OCI-LY7 (cell line): ENCODE data around the gene AKAP12.

Experiments
- CTCF ChIP-seq: fragments of 200-600 bp; sonication (generic); conservative IDR thresholded peaks from 2 replicates; pipeline ENCODE4 v1.5.1; 2014; ENCODE audit warnings: mild to moderate bottlenecking, antibody characterized with exemption, low read length, moderate library complexity, mixed read lengths
- EZH2phosphoT487 ChIP-seq: fragments of 200-600 bp; sonication (generic); IDR thresholded peaks from 2 replicates; pipeline ENCODE4 v1.6.1; 2018; ENCODE audit warnings: low read depth, borderline replicate concordance, mild to moderate bottlenecking, mixed run types, antibody characterized with exemption, low read length, moderate library complexity, mixed read lengths

- no peak for TF ChIP-seq CTCF
- TF ChIP-seq EZH2phosphoT487: no peak
Observed at GRCh38 chr6:151243481-151243880, 3.7 kb downstream of the AKAP12 start.
